Stimulated activated CD8-positive, alpha-beta memory T cell treated with anti-CD3 and anti-CD28 coated beads, Interleukin-12 subunit alpha, Interleukin-12 subunit beta, amount 100 ng/mL, for 1 hour (primary cell): ENCODE results near the gene ARMS2.

ENCODE experiments used
- DNase-seq: peaks from one replicate; pipeline ENCODE4 v3.0.0-alpha.2; 2020; ENCODE audit warnings: low read depth

The ARMS2 gene

DNA sequence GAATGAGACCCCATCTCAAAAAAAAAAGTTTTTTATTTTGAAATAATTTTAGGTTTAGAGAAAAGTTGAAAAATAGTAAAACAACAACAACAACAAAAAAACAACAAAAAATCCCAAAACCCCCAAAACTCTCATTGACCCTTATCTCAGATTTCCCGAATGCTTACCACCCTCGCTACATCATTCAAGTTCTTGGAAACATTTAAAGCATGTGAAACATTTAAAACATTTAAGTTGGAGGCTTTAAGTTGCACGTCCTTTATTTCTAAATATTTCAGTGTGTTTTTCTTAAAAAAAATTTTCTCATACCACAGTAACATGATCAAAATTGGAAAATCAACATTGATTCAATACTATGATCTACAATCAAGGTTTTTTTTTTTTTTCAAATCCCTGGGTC, 382 bp upstream of the ARMS2 start:
- no peak for DNase-seq

DNA sequence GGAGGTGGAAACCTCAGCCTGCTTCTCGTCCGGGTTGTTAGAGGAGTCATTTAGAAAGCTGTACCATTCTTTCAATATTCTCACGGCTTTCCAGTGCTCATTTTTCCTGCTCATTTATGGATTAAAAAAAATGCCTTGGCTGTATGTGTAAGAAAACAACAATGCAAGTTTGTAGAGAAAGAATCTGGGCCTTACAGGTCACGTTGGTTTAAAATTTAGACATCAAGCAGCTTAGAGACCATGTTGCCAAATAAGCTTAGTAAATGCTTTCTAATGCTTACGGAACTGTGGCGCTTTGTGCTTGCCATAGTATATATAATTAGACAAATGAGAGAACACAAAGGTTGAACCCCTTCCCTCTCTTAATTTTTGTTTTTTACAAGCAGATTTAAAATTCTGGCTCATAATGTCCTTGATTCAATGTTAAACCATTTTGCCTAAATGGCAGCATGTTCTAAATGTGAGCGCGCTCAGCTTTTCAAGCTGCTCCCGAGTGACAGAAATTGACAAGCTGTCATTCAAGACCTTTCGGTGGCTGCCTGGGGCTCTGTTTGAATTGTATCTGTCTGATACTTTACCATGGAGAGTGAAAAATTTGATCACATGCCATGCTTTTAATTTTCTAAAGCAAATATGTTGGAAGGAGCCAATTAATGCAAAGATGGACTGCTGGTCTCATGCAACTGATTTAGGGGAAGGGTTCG, 1.1 kb downstream of the ARMS2 start:
- no peak for DNase-seq

DNA sequence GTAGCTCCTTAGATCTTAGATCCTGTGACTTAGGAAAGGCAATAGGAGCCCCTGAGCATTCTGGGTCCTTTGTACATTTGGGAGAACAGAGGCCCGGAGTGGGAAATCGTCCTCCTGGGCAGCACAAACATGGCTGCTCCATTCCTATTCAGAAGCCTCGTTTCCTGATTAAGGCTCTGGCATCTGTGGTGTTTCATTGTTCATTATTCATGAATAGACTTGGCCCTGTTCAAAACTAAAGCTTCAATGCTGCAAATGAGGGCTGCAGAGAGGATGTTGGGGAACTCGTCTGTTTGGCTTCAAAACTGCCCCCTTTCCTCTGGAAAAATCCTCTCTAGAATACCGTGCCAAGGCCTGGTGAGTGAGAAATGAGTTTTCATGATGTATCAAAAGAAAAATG, 3.5 kb downstream of the ARMS2 start:
- DNase-seq, result no peak

DNA sequence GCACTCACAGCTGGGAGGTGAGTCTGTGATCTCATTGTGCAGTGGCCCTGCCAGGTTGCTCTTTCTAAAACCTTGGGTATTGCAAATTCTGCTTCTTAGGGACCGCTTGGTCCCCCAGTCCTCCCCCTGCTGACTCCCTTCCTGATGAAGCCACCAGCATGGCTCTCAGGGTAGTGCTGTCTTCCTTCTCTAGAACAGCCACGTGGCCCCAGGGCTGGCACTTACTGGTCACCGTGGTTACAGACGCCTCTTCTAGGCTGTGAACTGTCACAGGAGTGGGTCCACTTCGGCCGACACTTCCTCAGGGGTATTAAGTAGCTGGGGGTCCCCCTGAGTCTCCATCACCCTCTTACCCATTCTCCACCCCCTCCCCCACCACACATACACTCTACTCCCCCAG, 4.2 kb downstream of the ARMS2 start:
- no peak for DNase-seq

DNA sequence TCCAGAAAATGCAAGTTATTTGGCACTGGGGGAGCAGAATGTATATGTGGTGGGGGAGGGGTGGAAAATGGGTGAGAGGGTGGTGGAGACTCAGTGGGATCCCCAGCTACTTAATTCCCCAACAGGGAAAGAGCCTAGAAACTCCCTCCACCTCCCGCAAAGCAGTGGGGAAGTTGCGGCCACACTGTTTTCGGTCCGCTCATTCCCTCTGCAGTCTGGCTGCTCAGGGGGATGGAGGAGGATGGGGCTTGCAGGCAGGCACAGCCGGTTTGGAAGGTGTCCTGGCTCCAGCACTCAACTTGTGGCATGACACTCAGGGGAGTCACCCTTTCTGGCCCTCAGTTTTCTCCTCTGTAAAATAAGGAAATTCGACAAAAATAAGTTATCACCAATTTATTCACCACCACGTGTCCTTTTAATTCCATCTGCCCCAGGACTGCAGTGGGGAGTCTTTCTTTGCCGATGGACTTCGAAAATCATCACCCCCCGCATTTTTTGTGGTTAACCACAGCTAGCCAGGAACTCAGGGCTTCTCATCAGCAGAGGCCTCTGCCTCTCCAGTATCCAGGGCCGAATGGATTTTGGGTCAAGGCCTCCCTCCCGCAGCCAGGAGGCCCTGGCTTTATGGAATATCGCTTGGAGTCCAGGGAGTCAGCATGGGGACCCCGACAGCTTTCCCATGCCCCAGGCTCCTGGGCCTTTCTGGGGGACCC, 5.3 kb downstream of the ARMS2 start:
- no peak for DNase-seq

DNA sequence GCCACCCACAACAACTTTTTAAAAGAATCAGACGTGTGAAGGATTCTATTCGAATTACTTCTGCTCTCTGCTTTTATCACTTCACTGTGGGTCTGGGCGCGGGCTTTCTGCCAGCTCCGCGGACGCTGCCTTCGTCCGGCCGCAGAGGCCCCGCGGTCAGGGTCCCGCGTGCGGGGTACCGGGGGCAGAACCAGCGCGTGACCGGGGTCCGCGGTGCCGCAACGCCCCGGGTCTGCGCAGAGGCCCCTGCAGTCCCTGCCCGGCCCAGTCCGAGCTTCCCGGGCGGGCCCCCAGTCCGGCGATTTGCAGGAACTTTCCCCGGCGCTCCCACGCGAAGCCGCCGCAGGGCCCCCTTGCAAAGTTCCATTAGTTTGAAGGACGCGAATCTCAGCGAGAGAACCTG, 6.4 kb downstream of the ARMS2 start:
- DNase-seq, result no peak

DNA sequence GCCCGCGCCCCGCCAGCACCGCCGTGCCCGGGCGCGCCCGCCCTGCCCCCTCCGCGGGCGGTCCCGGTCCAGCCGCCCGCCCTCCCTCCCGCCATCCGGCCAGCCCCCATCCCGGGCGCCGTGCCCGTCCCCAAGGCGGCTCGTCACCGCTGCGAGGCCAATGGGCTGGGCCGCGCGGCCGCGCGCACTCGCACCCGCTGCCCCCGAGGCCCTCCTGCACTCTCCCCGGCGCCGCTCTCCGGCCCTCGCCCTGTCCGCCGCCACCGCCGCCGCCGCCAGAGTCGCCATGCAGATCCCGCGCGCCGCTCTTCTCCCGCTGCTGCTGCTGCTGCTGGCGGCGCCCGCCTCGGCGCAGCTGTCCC, 6.9 kb downstream of the ARMS2 start, which contains the start of gene HTRA1:
HTRA1 (plus strand) TSS at position 187 of the 362 bp plus-strand sequence; CDS start at position 287, 100 bp downstream.
- no peak for DNase-seq

DNA sequence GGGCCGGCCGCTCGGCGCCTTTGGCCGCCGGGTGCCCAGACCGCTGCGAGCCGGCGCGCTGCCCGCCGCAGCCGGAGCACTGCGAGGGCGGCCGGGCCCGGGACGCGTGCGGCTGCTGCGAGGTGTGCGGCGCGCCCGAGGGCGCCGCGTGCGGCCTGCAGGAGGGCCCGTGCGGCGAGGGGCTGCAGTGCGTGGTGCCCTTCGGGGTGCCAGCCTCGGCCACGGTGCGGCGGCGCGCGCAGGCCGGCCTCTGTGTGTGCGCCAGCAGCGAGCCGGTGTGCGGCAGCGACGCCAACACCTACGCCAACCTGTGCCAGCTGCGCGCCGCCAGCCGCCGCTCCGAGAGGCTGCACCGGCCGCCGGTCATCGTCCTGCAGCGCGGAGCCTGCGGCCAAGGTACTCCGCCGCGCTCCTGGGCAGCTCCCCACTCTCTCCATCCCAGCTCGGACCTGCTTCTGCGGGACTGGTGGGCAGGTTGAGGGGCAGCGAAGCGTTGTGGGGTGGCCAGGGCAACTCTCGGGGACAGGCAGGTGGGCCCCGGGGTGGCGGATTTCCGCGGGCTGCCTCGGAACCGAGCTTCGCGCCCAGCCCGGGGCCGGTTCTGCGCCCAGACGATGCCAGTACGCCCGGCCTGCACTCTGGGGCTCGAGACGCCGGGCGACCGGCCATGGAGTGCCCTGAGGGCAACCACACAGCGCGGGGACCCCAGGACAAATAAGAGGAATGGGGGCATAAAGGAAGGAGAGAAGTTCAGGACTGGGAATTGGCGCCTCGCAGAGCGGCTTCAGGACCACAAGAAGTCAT, 7.5 kb downstream of the ARMS2 start:
- DNase-seq, result no peak

DNA sequence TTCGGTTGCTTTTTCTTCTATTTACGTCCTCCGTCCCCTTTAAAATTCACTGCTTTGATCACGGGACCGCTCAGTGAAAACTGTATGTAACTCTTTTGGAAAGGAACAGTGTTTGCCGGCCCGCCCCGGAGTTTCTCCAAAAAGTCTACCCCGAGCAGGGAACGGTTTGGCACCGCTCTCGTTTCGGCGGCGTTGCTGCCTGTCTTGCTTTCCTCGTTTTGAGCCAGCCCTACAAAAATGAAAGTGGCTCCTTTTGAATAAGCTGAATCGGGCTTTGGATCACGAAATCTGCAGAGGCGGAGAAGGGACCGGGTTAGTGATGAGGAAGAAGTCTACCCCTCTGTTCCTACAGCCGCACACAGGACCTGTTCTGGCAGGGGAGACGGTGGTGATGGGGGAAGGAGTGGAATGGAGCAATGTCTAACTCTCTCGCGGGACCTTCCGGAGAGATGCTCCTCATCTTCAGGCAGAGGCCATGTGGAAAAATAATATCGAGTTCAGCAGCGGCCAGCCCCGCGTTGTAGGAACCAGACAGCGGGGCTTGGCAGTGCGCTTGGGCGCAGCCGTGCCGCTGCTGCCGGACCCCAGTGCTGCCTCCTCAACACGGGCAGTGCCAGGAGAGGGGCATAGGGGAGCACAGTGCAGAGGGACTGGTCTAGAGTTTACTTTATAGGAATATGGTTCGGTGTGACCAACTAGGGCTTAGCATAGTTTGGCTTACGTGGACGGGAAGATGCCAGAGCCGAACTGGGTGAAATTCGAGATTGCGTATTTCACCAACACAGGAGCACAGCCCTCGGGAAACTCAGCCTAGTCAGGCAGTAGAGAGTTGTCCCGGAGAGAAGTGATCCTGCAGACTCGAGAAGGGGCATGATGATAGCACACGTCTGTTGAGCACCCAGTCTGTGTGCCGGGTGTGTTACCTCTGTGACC, 8.3 kb downstream of the ARMS2 start:
- DNase-seq, result no peak

DNA sequence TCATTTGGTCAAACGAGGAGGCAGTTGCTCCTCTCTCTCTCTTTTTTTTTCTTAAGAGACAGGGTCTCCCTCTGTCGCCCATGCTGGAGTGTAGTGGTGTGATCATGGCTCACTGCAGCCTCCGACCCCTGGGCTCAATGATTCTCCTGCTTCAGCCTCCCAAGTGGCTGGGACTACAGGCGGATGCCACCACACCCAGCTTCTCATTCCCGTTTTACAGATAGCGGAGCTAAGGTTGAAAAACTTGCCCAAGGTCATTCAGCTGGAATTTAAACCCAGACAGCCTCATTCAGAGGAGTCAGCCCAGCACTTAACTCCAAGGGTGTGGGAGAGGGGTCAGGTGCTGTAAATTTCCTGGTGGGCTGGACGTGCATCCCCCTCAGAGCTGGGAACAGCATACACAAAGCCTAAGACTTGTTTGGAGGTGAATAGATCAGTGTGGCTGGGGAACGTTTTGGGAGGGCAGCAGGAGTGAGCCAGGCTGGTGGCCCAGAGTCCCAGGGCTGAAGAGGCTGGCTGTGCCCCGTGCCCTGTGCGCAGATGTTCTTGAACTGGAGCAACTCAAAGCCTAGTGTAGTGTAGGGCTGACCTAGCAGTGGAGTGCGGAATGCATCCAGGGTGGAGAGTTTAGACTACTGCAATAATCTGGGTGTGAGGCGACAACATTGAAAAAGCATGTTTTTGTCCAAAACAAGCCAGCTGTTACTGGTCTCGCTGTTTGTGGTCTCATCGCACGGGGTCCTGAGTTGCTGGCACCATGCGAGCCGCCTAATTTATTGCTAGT, 9.2 kb downstream of the ARMS2 start:
- DNase-seq, result no peak

DNA sequence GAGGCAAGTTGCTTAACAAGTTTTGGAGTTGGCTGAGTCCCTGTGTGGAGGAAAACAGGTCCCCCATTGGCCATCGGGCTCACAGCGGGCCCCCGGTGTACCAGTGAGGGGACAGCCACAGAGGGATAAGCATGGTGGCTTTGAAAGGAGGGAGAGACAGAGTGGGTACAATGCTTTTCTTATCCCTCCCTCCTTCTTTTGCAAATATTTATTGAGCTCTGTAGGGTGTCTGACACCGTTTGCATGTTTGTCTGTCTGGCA, 9.7 kb downstream of the ARMS2 start:
- DNase-seq, result no peak

DNA sequence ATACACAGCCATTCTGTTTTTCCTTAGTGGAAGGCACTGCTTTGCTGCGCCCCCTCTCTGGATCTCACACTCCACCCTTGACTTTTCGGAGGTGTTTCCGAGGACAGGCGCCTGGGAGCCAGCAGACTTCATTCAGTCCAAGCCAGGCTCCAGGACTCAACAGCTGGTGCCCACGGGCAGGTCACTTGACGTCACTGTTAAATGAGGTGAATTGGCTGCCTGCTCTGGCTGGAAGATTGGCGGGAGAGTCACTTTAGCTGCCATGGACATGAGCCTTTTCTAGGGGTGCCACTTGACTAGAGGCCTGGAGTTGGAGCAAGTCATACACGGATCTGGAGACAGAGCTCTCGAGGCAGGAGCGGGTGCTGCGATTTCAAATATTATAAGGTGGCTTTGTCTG, 10.1 kb downstream of the ARMS2 start:
- no peak for DNase-seq

DNA sequence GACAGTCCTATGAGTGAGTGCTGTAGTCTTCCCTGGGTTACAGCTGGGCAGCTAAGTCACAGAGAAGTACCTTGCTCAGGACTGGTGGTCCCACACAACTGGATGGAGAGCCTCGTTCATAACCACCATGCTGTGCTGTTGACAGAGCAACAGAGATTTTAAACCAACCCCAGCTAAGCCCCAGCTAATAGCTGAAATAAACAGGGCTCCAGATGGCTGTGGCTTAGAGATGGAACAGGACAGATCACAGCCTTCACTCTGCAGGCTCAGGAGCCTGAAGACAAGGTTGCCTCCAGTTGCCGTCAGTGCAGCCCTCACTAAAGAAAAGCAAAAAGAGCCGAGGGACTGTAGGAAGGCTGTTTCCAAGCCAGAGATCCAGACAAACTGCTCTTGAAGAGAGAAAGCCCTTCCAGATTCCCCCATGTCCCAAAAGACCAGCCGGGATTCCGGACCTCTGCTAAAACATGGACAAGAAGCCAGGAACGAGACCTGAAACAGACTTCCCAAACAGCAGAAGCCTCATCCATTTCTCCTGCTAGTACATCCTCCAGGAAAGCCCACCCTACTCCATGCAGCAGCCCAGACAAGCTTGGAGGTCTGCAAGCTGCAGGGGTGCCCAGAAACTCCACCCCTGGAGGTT, 11.1 kb downstream of the ARMS2 start:
- DNase-seq, result no peak

DNA sequence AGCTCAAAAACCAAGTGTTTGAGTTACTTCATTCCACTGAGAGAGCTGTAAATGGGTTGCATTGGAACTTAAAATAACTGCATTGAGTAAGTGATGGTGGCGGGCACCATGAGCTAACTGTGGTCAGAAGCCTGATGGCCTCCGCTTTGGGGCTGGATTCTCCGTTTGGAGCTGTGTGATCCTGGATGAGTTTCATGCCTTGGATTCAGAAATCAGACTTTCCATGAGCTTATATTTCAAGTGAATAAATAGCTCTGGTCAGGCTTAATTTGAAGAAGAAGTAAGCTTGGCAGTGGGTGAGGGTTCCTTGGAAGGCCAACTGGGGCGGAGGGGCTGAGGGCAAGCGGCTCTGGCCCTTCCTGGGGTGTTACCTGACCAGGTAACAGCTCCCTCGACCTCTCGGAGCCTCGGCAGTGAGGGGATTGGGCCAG, 12.5 kb downstream of the ARMS2 start:
- DNase-seq, result no peak

DNA sequence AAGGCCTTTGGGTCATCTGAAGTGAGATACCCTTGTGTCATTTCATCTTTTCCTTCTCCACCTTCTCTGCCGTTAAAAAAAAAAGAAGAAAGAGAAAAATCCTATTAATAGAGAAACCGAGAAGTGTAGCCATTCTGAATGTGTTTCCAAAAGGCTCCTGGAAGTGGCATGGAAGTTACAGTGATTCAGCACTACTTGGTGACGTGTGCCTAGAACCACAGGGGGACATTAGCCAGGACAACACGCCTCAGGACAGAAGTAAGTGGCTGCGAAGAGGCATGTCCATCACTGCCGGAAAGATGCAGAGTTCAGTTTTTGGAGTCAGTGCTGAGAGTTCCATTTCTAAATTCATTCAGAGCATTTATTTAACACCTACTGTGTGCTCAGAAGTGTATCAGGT, 13.2 kb downstream of the ARMS2 start:
- no peak for DNase-seq

DNA sequence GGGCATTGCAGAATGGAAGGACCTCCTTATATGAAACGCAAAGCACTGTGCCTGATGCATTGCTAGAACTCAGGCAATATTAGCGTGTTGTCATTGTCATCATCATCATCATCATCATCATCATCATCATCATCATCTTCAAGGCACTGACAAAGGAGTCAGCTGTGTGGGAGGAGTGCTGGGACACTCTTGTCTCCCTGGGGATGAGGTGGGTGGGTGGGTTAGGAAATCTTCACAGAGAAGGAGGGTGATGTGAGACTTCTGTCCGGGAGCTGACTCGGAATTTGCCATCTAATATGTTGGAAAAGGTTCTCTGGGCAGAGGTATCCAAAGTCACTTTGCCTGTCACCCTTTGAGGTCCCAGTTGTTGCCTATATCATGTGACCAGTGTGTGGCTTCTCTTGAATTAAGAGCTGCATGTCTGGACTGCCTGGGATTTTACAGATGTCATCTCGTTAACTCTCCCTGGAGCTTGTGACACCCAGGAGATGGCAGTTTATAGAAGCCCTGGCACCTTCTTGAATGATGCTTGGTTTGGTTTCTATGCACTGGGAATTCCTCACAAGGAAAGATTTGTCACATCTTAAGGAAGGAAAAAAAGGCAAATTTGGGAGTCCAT, 14.0 kb downstream of the ARMS2 start:
- no peak for DNase-seq

DNA sequence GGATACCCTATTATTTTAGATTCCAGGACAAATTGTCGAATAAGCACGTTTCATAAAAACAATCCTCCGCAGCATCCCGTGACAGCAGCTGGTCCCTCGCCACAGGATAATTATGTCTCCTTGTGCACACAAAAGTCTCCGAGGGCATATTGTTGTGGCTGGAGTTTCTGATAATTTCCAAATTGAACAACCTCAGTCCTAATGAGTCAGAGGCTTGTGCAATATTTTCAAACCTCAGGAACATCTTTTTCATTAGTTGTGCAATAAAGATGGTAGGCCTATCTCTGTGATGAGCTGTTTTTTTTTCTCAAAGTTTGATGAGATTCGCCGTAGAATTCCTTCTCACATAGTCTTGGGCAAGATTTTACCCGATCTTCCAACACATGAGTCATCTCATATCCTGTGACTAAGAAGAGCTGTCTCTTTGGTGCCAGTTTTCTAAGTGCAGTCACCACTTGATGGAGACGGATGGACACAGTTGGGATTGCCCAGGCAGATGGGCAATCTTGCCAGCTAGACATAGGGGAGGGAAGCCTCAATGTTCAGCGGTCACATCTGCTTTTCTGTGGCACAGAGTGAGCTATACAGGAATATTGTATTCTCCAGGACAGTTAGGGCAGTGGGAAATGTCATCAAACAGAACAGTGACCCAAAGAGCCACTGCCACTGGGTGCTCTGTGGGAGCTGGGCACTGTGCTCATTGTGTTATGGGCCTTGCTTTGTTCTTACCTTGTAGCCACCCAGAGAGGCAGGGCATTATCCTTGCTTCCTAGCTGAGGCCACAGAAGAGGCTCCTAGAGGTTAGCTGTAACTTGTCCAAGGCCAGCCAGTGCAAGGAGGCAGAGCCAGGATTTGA, 14.7 kb downstream of the ARMS2 start:
- DNase-seq, result no peak

DNA sequence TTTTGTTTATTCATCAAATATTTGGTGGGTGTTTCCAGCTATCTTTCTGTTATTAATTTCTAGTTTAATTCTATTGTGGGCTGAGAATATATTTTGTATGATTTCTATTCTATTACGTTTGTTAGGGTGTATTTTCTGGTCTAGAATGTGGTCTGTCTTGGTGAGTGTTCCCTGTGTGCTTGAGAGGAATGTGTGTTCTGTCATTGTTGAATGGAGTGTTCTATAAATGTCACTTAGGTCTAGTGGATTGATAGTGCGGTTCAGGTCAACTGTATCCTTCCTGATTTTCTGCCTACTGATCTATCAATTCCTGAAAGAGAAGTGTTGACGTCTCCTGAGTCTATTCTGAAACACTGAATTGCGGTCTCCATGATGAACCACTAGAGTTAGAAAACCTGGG, 15.4 kb downstream of the ARMS2 start:
- no peak for DNase-seq

DNA sequence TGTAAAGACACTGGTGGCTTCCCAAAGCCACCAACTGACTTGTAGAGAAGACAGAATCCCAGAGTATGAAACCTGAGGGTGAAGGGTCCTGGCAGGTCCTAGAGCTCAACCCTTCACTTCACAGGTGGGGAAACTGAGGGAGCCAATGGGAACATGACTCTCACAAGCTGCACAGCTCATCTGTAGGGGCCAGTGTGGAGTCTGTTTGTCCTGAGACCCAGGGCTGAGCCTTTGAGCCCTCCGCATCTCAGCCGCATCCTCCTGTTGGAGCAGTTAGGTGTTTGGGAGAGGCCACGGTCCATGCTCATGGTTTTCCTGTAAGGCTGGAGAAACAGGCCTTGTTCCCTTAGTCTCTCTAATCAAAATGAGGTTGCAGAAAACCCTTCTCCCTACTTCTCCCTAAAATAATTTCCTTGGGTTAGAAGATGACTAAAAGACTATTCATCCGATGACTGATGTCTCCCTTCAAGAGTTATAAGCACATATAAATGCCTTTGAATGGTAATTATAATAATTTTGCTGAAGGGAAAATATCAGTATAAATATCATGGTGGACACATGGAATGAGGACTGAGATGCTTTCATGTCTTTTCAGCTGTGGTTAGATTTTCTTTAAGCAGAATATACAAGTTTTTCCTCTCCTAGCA, 17.2 kb downstream of the ARMS2 start:
- no peak for DNase-seq
